Common myeloid progenitor, CD34-positive (primary cell): ENCODE data around the gene TFF2.

Experiments
- CTCF ChIA-PET: fragments of 350-600 bp; sonication (Branson Sonifier 250); formaldehyde crosslinking; loops from one replicate; lab custom pipeline; 2021; ENCODE audit warnings: antibody characterized with exemption; lab: Charles Lee
- POLR2A ChIA-PET: fragments of 350-600 bp; sonication (Branson Sonifier 250); formaldehyde crosslinking; loops from one replicate; lab custom pipeline; 2021; ENCODE audit warnings: antibody characterized with exemption; lab: Charles Lee
- DNase-seq, 3 donors: peaks; one replicate each; pipeline versions ENCODE4 v3.0.0 to v3.0.0-alpha.2; 2013
- H3K27ac ChIP-seq, 2 experiments: 1 replicate in 1 of 2; 2 replicates in 1 of 2; pipeline ENCODE4 v1.7.0; 2013; ENCODE audit warnings: inconsistent platforms in 2 of 2, low read length in 2 of 2, mild to moderate bottlenecking in 2 of 2, low read depth in 1 of 2, moderate library complexity in 1 of 2; ENCODE audit not compliant: severe bottlenecking in 2 of 2, insufficient read depth in 1 of 2, poor library complexity in 1 of 2
- H3K27me3 ChIP-seq, 5 experiments: replicated peaks in 2 of 5; 1 replicate in 3 of 5; 2 replicates in 2 of 5; pipeline versions ENCODE4 v1.6.1 to v1.7.0; 2013; ENCODE audit warnings: low read length in 4 of 5, mild to moderate bottlenecking in 2 of 5, moderate library complexity in 2 of 5, inconsistent platforms in 1 of 5; ENCODE audit not compliant: insufficient read depth in 5 of 5, control insufficient read depth in 4 of 5
- H3K36me3 ChIP-seq, 4 experiments: 1 replicate in 2 of 4; 2 replicates in 2 of 4; pipeline versions ENCODE4 v1.6.1 to v1.7.0; 2013; ENCODE audit warnings: low read length in 3 of 4, control low read depth in 1 of 4, mild to moderate bottlenecking in 1 of 4; ENCODE audit not compliant: control insufficient read depth in 4 of 4, insufficient read depth in 4 of 4
- H3K4me1 ChIP-seq, 4 experiments: 1 replicate in 3 of 4; 2 replicates in 1 of 4; pipeline versions ENCODE4 v1.6.1 to v1.7.1; 2013; ENCODE audit warnings: low read length in 3 of 4, mild to moderate bottlenecking in 3 of 4, control low read depth in 1 of 4, inconsistent platforms in 1 of 4, moderate library complexity in 1 of 4; ENCODE audit not compliant: control insufficient read depth in 4 of 4, insufficient read depth in 4 of 4; ENCODE audit errors: control extremely low read depth in 1 of 4
- H3K4me3 ChIP-seq, 7 experiments: 1 replicate in 4 of 7; 2 replicates in 3 of 7; pipeline versions ENCODE4 v1.5.1 to v1.7.0; 2013; ENCODE audit warnings: mild to moderate bottlenecking in 7 of 7, low read length in 6 of 7, moderate library complexity in 6 of 7, inconsistent platforms in 2 of 7, low read depth in 2 of 7, control low read depth in 1 of 7; ENCODE audit not compliant: insufficient read depth in 4 of 7, control insufficient read depth in 1 of 7; ENCODE audit errors: extremely low read depth in 1 of 7
- H3K9me3 ChIP-seq, 5 experiments: 1 replicate in 4 of 5; 2 replicates in 1 of 5; pipeline versions ENCODE4 v1.6.1 to v1.7.1; 2013; ENCODE audit warnings: low read length in 4 of 5, mild to moderate bottlenecking in 2 of 5, inconsistent platforms in 1 of 5, low read depth in 1 of 5, moderate library complexity in 1 of 5; ENCODE audit not compliant: control insufficient read depth in 4 of 5, insufficient read depth in 2 of 5; ENCODE audit errors: control extremely low read depth in 1 of 5
- WGBS: methylation state at CpG from one replicate; pipeline ENCODE4 v1.1.5; 2013; ENCODE audit not compliant: insufficient coverage; 5-methylcytosine and 5-hydroxymethylcytosine counted together

TFF2 gene

GRCh38 chr21:42377951-42378340 lies 27.2 kb upstream of the TFF2 start:
- H3K4me3 ChIP-seq: no peak overlapping the region
- peaks cover 2 to 17% (median 10%) of the 10 kb centered on the region in 5 experiments for H3K9me3 ChIP-seq
- ChIA-PET POLR2A (no interaction called here), CTCF (no interaction called here)
- H3K4me1 ChIP-seq: no peaks in the 10 kb centered on the region
- WGBS: no CpG with 5 or more reads among the region's 5 CpGs
- H3K27ac ChIP-seq: no peak overlapping the region
- no peak for DNase-seq
- no peaks in the 10 kb centered on the region for H3K36me3 ChIP-seq
- peaks cover 0 to 3% (median 0%) of the 10 kb centered on the region in 5 experiments for H3K27me3 ChIP-seq

- H3K36me3 ChIP-seq: no peaks in the 10 kb centered on the region
- H3K27ac ChIP-seq: no peak overlapping the region
- H3K27me3 ChIP-seq: peaks cover 0 to 3% (median 0%) of the 10 kb centered on the region in 5 experiments
- WGBS: 89% methylated on average over 22 of the region's 24 CpGs
- peaks cover 2 to 13% (median 6%) of the 10 kb centered on the region in 5 experiments for H3K9me3 ChIP-seq
- no peak for DNase-seq
- POLR2A ChIA-PET: interaction anchor here (0.6 kb wide), 1 partner anchor 29 kb away, joined by 3 read pairs; no protein-coding TSS in a partner anchor
- CTCF ChIA-PET: no interaction called here
- H3K4me1 ChIP-seq: no peaks in the 10 kb centered on the region
- no peak overlapping the region for H3K4me3 ChIP-seq
Measured at GRCh38 chr21:42377211-42377950, 26.6 kb upstream of the TFF2 start.

GRCh38 chr21:42376338-42376982 lies 25.7 kb upstream of the TFF2 start:
- ChIA-PET CTCF (interaction anchor here (1.6 kb wide), 1 partner anchor 40 kb away, joined by 3 read pairs; no protein-coding TSS in a partner anchor), POLR2A (no interaction called here)
- WGBS: 56% methylated on average over 28 of the region's 32 CpGs
- no peaks in the 10 kb centered on the region for H3K36me3 ChIP-seq
- DNase-seq: peak in 1 of 3 donors; percentile 64
- peaks cover 0 to 3% (median 0%) of the 10 kb centered on the region in 5 experiments for H3K27me3 ChIP-seq
- H3K4me3 ChIP-seq: no peak overlapping the region
- H3K27ac ChIP-seq: no peak overlapping the region
- no peaks in the 10 kb centered on the region for H3K4me1 ChIP-seq
- peaks cover 0 to 4% (median 0%) of the 10 kb centered on the region in 5 experiments for H3K9me3 ChIP-seq

GRCh38 chr21:42375966-42376337 lies 25.2 kb upstream of the TFF2 start:
- WGBS: 100% methylated on average over 2 of the region's 3 CpGs
- POLR2A ChIA-PET: no interaction called here

GRCh38 chr21:42375506-42375905 lies 24.7 kb upstream of the TFF2 start:
- no peak for DNase-seq
- ChIA-PET POLR2A (no interaction called here), CTCF (interaction anchor here (0.9 to 1.6 kb wide), 2 partner anchors 15 to 39 kb away, joined by 3 read pairs; no protein-coding TSS in a partner anchor)

More at GRCh38 chr21:42375966-42376337, 25.2 kb upstream of the TFF2 start:
- CTCF ChIA-PET: interaction anchor here (0.9 to 1.6 kb wide), 2 partner anchors 15 to 39 kb away, joined by 3 read pairs; no protein-coding TSS in a partner anchor
- no peak overlapping the region for H3K4me3 ChIP-seq
- no peak for DNase-seq
- H3K27me3 ChIP-seq: peaks cover 0 to 3% (median 0%) of the 10 kb centered on the region in 5 experiments
- no peaks in the 10 kb centered on the region for H3K36me3 ChIP-seq
- H3K4me1 ChIP-seq: no peaks in the 10 kb centered on the region
- no peaks in the 10 kb centered on the region for H3K9me3 ChIP-seq
- H3K27ac ChIP-seq: no peak overlapping the region

GRCh38 chr21:42374864-42375499 lies 24.2 kb upstream of the TFF2 start:
- Histone ChIP-seq H3K36me3 (no peaks in the 10 kb centered on the region), H3K9me3 (no peaks in the 10 kb centered on the region), H3K4me1 (no peaks in the 10 kb centered on the region), H3K27ac (no peak overlapping the region), H3K4me3 (no peak overlapping the region), H3K27me3 (peaks cover 0 to 3% (median 0%) of the 10 kb centered on the region in 5 experiments)
- POLR2A ChIA-PET: no interaction called here
- WGBS: 45% methylated on average over 16 of the region's 23 CpGs
- CTCF ChIA-PET: interaction anchor here (0.9 to 1.6 kb wide), 2 partner anchors 14 to 38 kb away, joined by 3 read pairs; no protein-coding TSS in a partner anchor
- no peak for DNase-seq

More at GRCh38 chr21:42375506-42375905, 24.7 kb upstream of the TFF2 start:
- Histone ChIP-seq H3K4me1 (no peaks in the 10 kb centered on the region), H3K27me3 (peaks cover 0 to 3% (median 0%) of the 10 kb centered on the region in 5 experiments), H3K36me3 (no peaks in the 10 kb centered on the region), H3K9me3 (no peaks in the 10 kb centered on the region), H3K27ac (no peak overlapping the region), H3K4me3 (no peak overlapping the region)
- 82% methylated on average over 8 of the region's 11 CpGs for WGBS
